Breast epithelium (tissue), 3 donors: ENCODE measurements around the gene MYO5B.

Experiments
- POLR2A ChIP-seq: fragments of 450-650 bp; IDR thresholded peaks from one replicate; pipeline ENCODE4 v1.6.1; 2016; ENCODE audit warnings: antibody characterized with exemption, mild to moderate bottlenecking, moderate library complexity
- TF ChIP-seq, protein P1 (sequence below), 3 donors: fragments of 450-650 bp; IDR thresholded peaks; one replicate each; pipeline ENCODE4 v1.5.1; 2016 to 2017; ENCODE audit warnings: antibody characterized with exemption in 3 of 3, mild to moderate bottlenecking in 3 of 3, moderate library complexity in 3 of 3

DNA sequence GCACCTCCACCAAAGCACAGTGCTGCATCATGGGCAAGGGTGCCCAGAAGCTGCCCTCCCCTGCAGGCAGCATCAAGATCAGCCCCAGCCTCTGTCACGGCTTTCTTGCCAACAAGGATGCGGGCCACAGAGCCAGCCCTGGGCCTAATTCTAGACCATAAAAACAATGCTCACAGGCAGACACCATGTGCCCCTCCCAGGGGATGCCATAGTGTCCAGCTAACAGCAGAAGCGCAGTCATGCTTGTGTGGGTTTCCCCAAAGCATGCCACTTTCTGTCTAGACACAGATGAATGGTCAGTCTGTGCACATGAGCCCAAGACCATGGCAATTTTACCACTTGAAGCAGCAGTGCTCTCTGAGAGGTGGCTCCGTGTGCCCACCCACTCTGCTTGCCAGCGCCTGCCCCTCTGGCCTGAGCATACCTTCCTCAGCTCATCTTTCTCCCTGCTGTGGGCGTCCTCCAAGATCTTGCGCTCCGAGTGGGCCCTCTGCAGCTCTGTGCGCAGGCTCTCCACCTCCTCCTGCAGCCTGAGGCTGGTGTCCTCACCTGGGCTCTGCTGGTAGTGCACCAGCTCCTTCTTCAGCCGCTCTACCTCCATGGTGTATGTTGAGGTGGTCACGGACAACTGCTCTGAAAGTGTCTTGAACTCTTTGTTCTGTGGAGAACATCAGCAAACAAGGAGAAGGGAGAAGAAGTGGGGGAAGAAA lies 300.3 kb downstream of the MYO5B start:
- TF ChIP-seq POLR2A: no peak
- TF ChIP-seq, protein P1, sequence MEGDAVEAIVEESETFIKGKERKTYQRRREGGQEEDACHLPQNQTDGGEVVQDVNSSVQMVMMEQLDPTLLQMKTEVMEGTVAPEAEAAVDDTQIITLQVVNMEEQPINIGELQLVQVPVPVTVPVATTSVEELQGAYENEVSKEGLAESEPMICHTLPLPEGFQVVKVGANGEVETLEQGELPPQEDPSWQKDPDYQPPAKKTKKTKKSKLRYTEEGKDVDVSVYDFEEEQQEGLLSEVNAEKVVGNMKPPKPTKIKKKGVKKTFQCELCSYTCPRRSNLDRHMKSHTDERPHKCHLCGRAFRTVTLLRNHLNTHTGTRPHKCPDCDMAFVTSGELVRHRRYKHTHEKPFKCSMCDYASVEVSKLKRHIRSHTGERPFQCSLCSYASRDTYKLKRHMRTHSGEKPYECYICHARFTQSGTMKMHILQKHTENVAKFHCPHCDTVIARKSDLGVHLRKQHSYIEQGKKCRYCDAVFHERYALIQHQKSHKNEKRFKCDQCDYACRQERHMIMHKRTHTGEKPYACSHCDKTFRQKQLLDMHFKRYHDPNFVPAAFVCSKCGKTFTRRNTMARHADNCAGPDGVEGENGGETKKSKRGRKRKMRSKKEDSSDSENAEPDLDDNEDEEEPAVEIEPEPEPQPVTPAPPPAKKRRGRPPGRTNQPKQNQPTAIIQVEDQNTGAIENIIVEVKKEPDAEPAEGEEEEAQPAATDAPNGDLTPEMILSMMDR (IDR thresholded peaks at IDR 0.05): no peak
